Stimulated activated CD8-positive, alpha-beta memory T cell treated with anti-CD3 and anti-CD28 coated beads, Interleukin-7, amount 100 ng/mL, for 24 hours (primary cell): Measurements from ENCODE around the gene RPS2.

ENCODE experiments used
- DNase-seq: peaks from one replicate; pipeline ENCODE4 v3.0.0-alpha.2; 2020; ENCODE audit warnings: low read depth

Gene RPS2

DNA sequence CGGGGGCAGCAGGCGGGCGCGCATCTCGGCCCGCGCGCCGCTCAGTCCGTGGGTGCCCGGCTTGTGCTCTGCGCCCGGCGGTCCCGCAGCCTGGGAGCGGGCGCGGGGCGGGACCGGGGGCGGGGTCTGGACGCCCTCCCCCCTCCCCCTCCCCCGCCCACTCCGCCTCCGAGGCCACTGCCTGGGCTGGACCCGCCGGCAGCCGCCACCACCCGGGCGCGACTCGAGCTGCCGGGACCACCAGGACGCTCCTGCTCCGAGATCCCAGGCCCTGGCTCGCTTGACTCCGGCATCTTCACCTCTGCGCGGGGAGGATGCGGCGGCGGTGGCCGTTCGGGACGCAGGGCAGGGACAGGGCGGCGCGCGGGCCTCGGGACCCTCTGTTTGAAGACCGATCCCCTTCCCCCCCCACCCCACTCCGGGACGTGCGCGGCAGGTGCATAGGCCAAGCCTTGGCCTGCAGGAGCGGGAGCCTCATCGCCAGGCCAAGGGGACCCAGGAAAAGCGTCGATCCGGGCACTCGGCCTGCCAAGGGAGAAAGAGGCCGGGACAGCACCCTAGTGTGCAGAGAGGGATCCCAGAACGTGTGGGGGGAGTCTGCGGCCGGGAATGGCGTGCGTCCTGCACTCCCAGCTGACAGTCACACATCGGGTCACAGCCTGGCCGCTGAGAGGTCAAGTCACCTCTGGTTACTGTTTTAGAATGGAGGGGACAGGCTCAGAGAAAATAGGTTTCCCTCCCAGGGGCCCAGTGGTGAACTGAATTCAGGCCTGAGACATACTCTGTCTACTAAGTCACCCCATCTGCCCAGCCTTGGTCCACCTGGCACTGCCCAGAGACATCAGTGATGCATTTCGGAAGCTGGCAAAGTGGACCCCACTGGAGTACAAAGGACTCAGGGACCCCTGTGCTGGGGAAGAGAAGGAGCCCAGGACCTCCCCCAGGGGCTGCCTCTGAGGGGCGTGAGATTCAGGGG lies 46.0 kb downstream of the RPS2 start, which contains the start of gene HS3ST6:
TSS of gene HS3ST6 (minus strand) at position 65 of the 976 bp plus-strand sequence. CDS start 92 bp downstream, outside the sequence.
- DNase-seq = no peak

GRCh38 chr16:1917665-1918350 lies 46.8 kb downstream of the RPS2 start:
- no peak for DNase-seq

- DNase-seq = no peak
Observed at GRCh38 chr16:1917056-1917664, 47.5 kb downstream of the RPS2 start.

DNA sequence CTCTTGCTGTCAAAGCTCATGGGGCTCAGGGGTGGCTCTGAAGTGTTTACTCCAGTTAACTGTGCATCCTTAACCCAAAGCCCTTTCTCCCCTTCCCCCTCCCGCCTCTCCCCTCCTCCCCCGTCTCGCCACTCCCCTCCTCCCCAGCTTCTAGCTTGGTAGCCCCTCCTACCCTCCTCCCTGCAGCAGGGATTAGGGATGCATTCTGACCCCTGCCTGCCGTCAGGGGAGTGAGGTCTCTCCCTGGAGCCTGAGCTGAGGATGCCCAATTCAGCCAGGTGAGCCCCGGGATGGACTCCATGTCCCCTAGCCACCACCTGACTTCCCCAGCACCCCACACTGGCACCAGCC lies 48.0 kb downstream of the RPS2 start:
- no peak for DNase-seq

DNA sequence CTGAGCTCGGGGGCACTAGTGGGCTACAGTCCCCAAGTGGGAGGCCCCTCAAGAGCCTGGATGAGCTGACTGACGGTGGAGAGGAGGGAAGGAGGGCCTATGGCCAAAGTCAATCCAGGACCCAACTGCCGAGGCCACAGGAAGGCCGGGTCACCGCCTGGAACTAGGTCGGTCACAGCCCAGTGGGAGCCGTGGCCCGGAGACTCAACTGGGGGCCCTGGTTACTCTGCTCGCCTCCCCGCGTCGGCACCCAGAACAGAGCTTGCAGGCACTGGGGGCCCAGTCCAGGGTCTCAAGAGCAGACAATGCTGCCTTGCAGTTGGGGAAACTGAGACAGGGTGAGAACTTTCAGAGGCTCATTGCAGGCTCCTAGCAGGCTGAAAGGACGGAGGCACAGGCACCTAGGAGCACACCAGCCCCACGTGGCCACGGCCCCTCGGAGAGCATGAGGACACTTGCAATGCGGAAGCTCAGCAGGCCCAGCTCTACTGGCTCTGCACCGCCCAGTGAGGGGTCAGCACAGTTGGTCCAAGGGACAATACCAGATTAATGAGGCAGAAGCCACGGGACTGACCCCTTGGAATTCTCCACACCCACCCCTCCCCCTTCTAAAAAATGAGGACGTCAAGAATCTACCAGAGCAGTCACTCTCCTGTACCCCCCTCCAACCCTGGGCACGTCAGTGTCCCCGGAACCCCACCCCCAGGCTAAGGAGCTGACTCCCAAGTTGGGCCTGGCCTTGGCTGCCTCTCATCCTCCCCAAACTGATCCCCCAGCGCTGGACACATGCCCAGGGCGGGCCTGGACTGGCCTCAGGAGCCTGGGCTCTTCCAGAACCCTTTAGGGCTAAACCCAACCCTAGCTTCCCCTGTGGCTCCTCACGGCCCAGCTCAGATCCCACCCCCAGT lies 48.6 kb downstream of the RPS2 start:
- no peak for DNase-seq

DNA sequence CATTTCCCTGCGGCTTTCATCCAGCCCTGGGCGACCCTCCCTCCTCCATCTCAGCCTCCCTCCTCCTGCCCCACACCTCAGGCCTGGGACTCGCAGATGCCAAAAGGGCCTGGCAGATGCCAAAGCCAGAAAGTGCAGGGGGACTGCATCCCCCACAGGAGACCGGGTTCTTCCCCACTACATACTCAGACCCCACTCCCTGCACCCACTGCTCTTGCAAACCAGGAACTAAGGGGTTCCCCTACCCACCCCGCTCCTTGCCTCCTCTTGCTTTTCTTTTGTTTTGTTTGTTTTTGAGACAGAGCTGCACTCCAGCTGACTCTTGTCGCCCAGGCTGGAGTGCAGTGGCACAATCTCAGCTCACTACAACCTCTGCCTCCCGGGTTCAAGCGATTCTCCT lies 49.6 kb downstream of the RPS2 start:
- no peak for DNase-seq

DNA sequence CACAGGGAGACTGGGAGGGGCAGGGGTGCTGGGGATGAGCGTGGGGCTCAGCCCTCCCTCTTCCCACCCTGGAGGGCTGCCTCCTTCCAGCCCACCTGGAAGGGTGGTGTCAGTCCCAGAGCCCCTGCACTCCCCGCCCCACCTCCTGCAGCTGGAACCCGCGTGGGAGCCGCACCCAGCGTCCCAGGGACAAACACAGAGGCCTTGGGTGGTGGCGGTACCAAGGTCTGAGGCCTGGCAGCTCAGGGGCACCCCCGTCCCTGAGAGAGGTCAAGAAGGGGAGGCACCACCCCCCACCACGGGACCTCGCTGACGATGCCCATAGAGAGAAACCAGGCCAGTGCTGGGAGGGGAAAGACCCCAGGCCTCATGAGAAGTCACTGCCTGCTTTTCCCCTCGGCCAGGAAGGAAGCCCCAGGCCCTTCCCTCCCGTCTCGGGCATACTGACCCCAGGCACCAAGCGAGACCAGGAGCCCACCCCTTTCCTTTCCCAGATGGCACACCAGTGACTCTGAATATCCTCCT lies 50.5 kb downstream of the RPS2 start:
- DNase-seq = no peak

- no peak for DNase-seq
Observed at GRCh38 chr16:1913327-1914083, 51.1 kb downstream of the RPS2 start.

DNA sequence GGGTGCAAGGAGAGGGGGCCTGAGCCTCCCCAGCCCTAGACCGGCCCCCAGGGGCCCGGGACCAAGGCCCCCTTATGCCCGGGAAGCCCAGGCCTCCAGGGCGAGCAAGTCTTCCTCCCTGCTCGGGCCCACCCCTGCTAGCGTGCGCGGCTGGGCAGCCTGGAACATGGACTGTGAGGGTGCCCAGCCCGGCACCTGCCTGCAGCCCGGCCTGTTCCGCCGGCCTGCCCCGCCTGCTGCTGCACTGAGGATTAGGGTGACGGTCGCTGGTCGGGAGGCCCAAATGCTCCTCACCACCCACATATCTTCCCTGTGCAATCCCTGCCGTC lies 52.4 kb downstream of the RPS2 start:
- no peak for DNase-seq
